Thyroid gland (tissue), 4 donors: ENCODE measurements around the gene SLC22A5. TPM values are rescaled to one million over a fixed set of nuclear protein-coding genes. Genes with fewer than 3 reads are reported as not detected.

Experiments
- DNase-seq, 2 donors: peaks; one replicate each; pipeline ENCODE4 v3.0.0-alpha.2; 2019
- H3K27ac ChIP-seq, 3 donors: fragments of 200-600 bp; sonication (generic); 1 replicate in 2 of 3; 2 replicates in 1 of 3; pipeline ENCODE4 v1.5.1; 2016 to 2019; ENCODE audit warnings: mild to moderate bottlenecking in 1 of 3, moderate library complexity in 1 of 3
- H3K27me3 ChIP-seq: fragments of 200-600 bp; sonication (generic); one replicate; pipeline ENCODE4 v1.5.1; 2019
- H3K36me3 ChIP-seq, 2 donors: fragments of 200-600 bp; sonication (generic); one replicate each; pipeline ENCODE4 v1.5.1; 2016 to 2019
- H3K4me1 ChIP-seq, 2 donors: fragments of 200-600 bp; sonication (generic); one replicate each; pipeline ENCODE4 v1.5.1; 2017 to 2019
- H3K4me3 ChIP-seq, 3 donors: fragments of 200-600 bp; sonication (generic); replicated peaks in 1 of 3; 1 replicate in 2 of 3; 2 replicates in 1 of 3; pipeline ENCODE4 v1.5.1; 2016; ENCODE audit warnings: mild to moderate bottlenecking in 1 of 3
- H3K9me3 ChIP-seq: fragments of 200-600 bp; sonication (generic); one replicate; pipeline ENCODE4 v1.5.1; 2017
- CTCF ChIP-seq, 6 experiments: fragments of 200-600 bp in 3 of 6; fragments of 450-650 bp in 3 of 6; sonication (generic) in 3 of 6; IDR thresholded peaks; one replicate each; pipeline ENCODE4 v1.5.1; 2016 to 2019; ENCODE audit warnings: antibody characterized with exemption in 6 of 6, mild to moderate bottlenecking in 2 of 6, inconsistent platforms in 1 of 6, moderate library complexity in 1 of 6
- POLR2A ChIP-seq, 2 donors: fragments of 450-650 bp; IDR thresholded peaks; one replicate each; pipeline ENCODE4 v1.6.1; 2017; ENCODE audit warnings: antibody characterized with exemption in 2 of 2, mild to moderate bottlenecking in 2 of 2, moderate library complexity in 1 of 2
- WGBS, 2 donors: methylation state at CpG; one replicate each; pipeline ENCODE4 v1.1.5; 2017; 5-methylcytosine and 5-hydroxymethylcytosine counted together
- intact Hi-C: fragments of 100-400 bp; cut with DNase I; formaldehyde crosslinking; loops from one replicate; pipeline ENCODE4 v1.15.1; 2023
- total RNA-seq, 4 donors: library from RNA; depleted of rRNA; stranded (reverse); fragments of >200 nt; gene quantifications; one replicate each; pipeline ENCODE4 v1.2.3, GENCODE V29; 2016

Gene SLC22A5
- total RNA-seq, 4 donors from 2014 or later: 18.1 to 28.3 (median 24.2) TPM

- no peak overlapping the region for H3K27ac ChIP-seq
- intact Hi-C loops: no loop called here
- WGBS, 2 donors: 83 to 93% methylated on average over 4 of the region's 4 CpGs
Observed at GRCh38 chr5:132325691-132326090, 43.8 kb upstream of the SLC22A5 start.

GRCh38 chr5:132327252-132327955 lies 42.1 kb upstream of the SLC22A5 start:
- no peaks in the 10 kb centered on the region for H3K36me3 ChIP-seq
- DNase-seq: no peak
- H3K9me3 ChIP-seq: no peaks in the 10 kb centered on the region
- H3K4me1 ChIP-seq: no peaks in the 10 kb centered on the region
- no peak overlapping the region for H3K27ac ChIP-seq
- WGBS, 2 donors: 86 to 89% methylated on average over 2 of the region's 2 CpGs
- no peak overlapping the region for H3K4me3 ChIP-seq
- H3K27me3 ChIP-seq: no peaks in the 10 kb centered on the region
- intact Hi-C loops: no loop called here
- TF ChIP-seq CTCF (IDR thresholded peaks at IDR 0.05): no peak
- TF ChIP-seq POLR2A (IDR thresholded peaks at IDR 0.05): no peak

More at GRCh38 chr5:132325691-132326090, 43.8 kb upstream of the SLC22A5 start:
- H3K36me3 ChIP-seq: no peaks in the 10 kb centered on the region
- no peaks in the 10 kb centered on the region for H3K9me3 ChIP-seq
- no peak for DNase-seq
- TF ChIP-seq POLR2A (IDR thresholded peaks at IDR 0.05) (no peak), CTCF (IDR thresholded peaks at IDR 0.05) (no peak)
- no peaks in the 10 kb centered on the region for H3K4me1 ChIP-seq
- H3K27me3 ChIP-seq: no peaks in the 10 kb centered on the region
- H3K4me3 ChIP-seq: no peak overlapping the region

- no peaks in the 10 kb centered on the region for H3K36me3 ChIP-seq
- H3K27me3 ChIP-seq: no peaks in the 10 kb centered on the region
- intact Hi-C loops: no loop called here
- H3K27ac ChIP-seq: no peak overlapping the region
- no peak for DNase-seq
- no peak overlapping the region for H3K4me3 ChIP-seq
- TF ChIP-seq POLR2A (IDR thresholded peaks at IDR 0.05) (no peak), CTCF (IDR thresholded peaks at IDR 0.05) (no peak)
- H3K4me1 ChIP-seq: no peaks in the 10 kb centered on the region
- WGBS, 2 donors: 95 to 97% methylated on average over 3 of the region's 3 CpGs
- no peaks in the 10 kb centered on the region for H3K9me3 ChIP-seq
Observed at GRCh38 chr5:132334812-132335211, 34.7 kb upstream of the SLC22A5 start.

GRCh38 chr5:132335402-132335801 lies 34.1 kb upstream of the SLC22A5 start:
- Histone ChIP-seq H3K36me3 (no peaks in the 10 kb centered on the region), H3K27ac (no peak overlapping the region), H3K9me3 (no peaks in the 10 kb centered on the region), H3K4me3 (no peak overlapping the region), H3K4me1 (no peaks in the 10 kb centered on the region), H3K27me3 (no peaks in the 10 kb centered on the region)
- no peak for TF ChIP-seq POLR2A (IDR thresholded peaks at IDR 0.05)
- no peak for DNase-seq
- intact Hi-C loops: no loop called here

- DNase-seq: no peak
- no peaks in the 10 kb centered on the region for H3K4me1 ChIP-seq
- H3K9me3 ChIP-seq: no peaks in the 10 kb centered on the region
- H3K27ac ChIP-seq: no peak overlapping the region
- intact Hi-C loops: no loop called here
- no peaks in the 10 kb centered on the region for H3K36me3 ChIP-seq
- TF ChIP-seq POLR2A (IDR thresholded peaks at IDR 0.05) (no peak), CTCF (IDR thresholded peaks at IDR 0.05) (no peak)
- no peak overlapping the region for H3K4me3 ChIP-seq
- H3K27me3 ChIP-seq: no peaks in the 10 kb centered on the region
Observed at GRCh38 chr5:132339502-132339901, 30.0 kb upstream of the SLC22A5 start.
